ENCODE data around the gene CYP2W1.

- TF ChIP-seq CTCF (IDR thresholded peaks at IDR 0.05; ENCODE audit: low read length) = no peak
- TF ChIP-seq EZH2phosphoT487 (IDR thresholded peaks at IDR 0.05; ENCODE audit: low read length) = no peak
Observed at GRCh38 chr7:984361-985126, 1.6 kb downstream of the CYP2W1 start.
